Measurements from ENCODE around the gene PEX11A.

PEX11A gene

GRCh38 chr15:89666184-89666857, 24.2 kb downstream of the PEX11A start:
- Histone ChIP-seq H3K9ac (ENCODE audit: low read length) (peak overlapping the region; percentile 59), H3K79me1 (ENCODE audit: low read length) (no peaks in the 10 kb centered on the region), H3K4me1 (ENCODE audit: control insufficient read depth, low read depth, low read length) (peaks cover 3% of the 10 kb centered on the region), H3K27me3 (ENCODE audit: insufficient read depth, low read length, poor library complexity) (peaks cover 2% of the 10 kb centered on the region), H2BK15ac (replicated peaks; ENCODE audit: low read depth) (no peak overlapping the region), H2BK5ac (ENCODE audit: low read length) (no peak overlapping the region), H2AK5ac (ENCODE audit: low read length) (no peak overlapping the region), H2BK120ac (ENCODE audit: low read depth, low read length) (no peak overlapping the region), H3K4me2 (ENCODE audit: low read length) (peak overlapping the region; percentile 62), H3K23ac (ENCODE audit: low read length) (no peak overlapping the region), H3K4ac (ENCODE audit: low read depth, low read length) (no peak overlapping the region), H3K27ac (ENCODE audit: low read depth, low read length) (no peak overlapping the region), H3K36me3 (ENCODE audit: control insufficient read depth, insufficient read depth, low read length) (no peaks in the 10 kb centered on the region), H3K4me3 (ENCODE audit: low read length) (no peak overlapping the region), H4K8ac (ENCODE audit: low read depth, low read length) (no peak overlapping the region), H3K56ac (ENCODE audit: low read length) (peak overlapping the region; percentile 83), H3K79me2 (ENCODE audit: control insufficient read depth, insufficient read depth, low read length) (no peaks in the 10 kb centered on the region), H3K18ac (ENCODE audit: low read length) (peak overlapping the region; percentile 85), H4K5ac (ENCODE audit: low read length) (no peak overlapping the region)
- no CpG with 5 or more reads among the region's 8 CpGs for WGBS (ENCODE audit: extremely low coverage, insufficient coverage, low lambda C conversion rate)
- no peak for DNase-seq

DNA sequence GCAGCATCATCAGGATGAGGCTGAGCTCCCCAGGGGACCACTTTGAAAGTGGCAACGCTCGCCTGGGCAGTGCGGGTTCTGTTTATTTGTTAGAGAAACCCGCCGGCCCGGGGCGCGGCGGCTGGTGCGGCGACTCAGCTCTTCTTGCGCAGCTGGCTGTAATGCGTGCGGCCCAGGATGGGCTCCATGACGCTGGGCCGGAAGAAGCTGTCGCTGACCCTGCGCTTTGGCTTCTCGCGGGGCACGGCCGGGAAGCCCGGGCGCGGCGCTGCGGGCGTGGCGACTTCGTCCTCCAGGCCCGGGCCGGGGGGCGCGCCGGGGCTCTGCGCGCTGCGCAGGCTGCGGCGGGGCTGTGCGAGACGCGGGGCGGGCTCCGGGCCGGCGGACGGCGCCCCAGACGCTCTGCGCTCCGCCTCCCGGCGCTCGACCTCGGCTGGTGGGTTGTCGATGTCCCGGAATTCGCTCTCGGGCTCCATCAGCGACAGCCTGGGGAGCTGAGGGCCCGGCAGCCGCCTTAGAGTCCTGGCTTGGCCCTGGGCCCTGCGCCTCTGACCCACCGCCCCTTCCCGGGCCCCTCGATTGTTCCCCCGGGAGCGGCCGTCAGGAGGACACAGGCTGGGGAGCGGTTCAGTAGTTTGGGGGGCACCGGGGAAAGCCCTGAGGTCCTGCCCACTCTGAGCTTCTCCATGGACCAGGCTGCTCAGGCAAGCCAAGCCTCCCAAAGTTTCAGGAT, 24.9 kb downstream of the PEX11A start:
- no peak overlapping the region for H2AK5ac ChIP-seq (ENCODE audit: low read length)
- H2BK15ac ChIP-seq (replicated peaks; ENCODE audit: low read depth): no peak overlapping the region
- H3K18ac ChIP-seq (ENCODE audit: low read length): peak overlapping the region; percentile 85
- no peak overlapping the region for H3K27ac ChIP-seq (ENCODE audit: low read depth, low read length)
- peak overlapping the region; percentile 62 for H3K4me2 ChIP-seq (ENCODE audit: low read length)
- H2BK5ac ChIP-seq (ENCODE audit: low read length): no peak overlapping the region
- H3K4ac ChIP-seq (ENCODE audit: low read depth, low read length): peak overlapping the region; percentile 74
- no peaks in the 10 kb centered on the region for H3K79me1 ChIP-seq (ENCODE audit: low read length)
- no peak overlapping the region for H3K4me3 ChIP-seq (ENCODE audit: low read length)
- WGBS (ENCODE audit: extremely low coverage, insufficient coverage, low lambda C conversion rate): no CpG with 5 or more reads among the region's 72 CpGs
- no peak overlapping the region for H3K23ac ChIP-seq (ENCODE audit: low read length)
- peak overlapping the region; percentile 82 for H4K8ac ChIP-seq (ENCODE audit: low read depth, low read length)
- H4K5ac ChIP-seq (ENCODE audit: low read length): no peak overlapping the region
- H2BK120ac ChIP-seq (ENCODE audit: low read depth, low read length): no peak overlapping the region
- no peaks in the 10 kb centered on the region for H3K79me2 ChIP-seq (ENCODE audit: control insufficient read depth, insufficient read depth, low read length)
- H3K36me3 ChIP-seq (ENCODE audit: control insufficient read depth, insufficient read depth, low read length): no peaks in the 10 kb centered on the region
- peak overlapping the region; percentile 59 for H3K9ac ChIP-seq (ENCODE audit: low read length)
- H3K56ac ChIP-seq (ENCODE audit: low read length): peak overlapping the region; percentile 83
- H3K27me3 ChIP-seq (ENCODE audit: insufficient read depth, low read length, poor library complexity): peaks cover 2% of the 10 kb centered on the region
- peak; percentile 64 for DNase-seq
- peaks cover 3% of the 10 kb centered on the region for H3K4me1 ChIP-seq (ENCODE audit: control insufficient read depth, low read depth, low read length)

- Histone ChIP-seq H3K4me3 (ENCODE audit: low read length) (no peak overlapping the region), H2BK120ac (ENCODE audit: low read depth, low read length) (no peak overlapping the region)
- no CpG with 5 or more reads among the region's 13 CpGs for WGBS (ENCODE audit: extremely low coverage, insufficient coverage, low lambda C conversion rate)
Observed at GRCh38 chr15:89664441-89665350, 25.9 kb downstream of the PEX11A start.

DNA sequence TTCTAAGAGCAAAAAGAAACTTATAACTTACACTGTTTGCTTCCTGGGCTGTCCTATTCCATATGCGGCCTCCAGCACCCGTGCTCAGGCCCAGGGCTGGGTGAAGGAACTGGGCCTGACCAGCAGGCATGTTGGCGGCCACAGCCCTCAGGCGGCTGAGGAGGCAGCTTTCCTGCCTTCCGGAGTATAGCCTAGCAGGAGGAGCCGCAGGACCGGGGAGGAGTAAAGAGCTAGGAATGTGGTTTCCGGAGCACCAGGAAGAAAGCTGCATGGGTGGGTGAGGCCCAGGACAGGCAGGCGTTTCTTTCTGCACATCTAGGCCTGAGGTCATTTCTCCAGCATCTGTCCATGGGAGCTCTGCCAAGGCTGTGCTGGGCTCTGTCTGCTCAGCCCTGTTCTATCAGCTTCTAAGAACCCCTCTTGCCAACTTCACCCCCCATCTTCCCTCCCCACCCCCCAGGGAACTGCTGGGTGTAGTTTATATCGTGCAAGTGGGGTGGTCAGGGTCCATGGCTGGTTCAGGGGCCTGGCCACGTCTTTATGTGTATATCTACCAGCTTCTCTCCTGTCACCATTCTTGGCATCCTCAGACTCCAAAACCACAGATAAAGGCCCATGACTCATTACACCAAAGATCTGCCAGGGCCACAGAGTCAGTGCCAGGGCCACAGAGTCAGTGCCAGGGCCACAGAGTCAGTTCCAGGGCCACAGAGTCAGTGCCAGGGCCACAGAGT, 27.5 kb downstream of the PEX11A start:
- Histone ChIP-seq H2BK5ac (ENCODE audit: low read length) (no peak overlapping the region), H3K18ac (ENCODE audit: low read length) (no peak overlapping the region), H2AK5ac (ENCODE audit: low read length) (no peak overlapping the region), H2BK120ac (ENCODE audit: low read depth, low read length) (no peak overlapping the region), H4K8ac (ENCODE audit: low read depth, low read length) (no peak overlapping the region), H3K36me3 (ENCODE audit: control insufficient read depth, insufficient read depth, low read length) (no peaks in the 10 kb centered on the region), H3K23ac (ENCODE audit: low read length) (no peak overlapping the region), H3K4me3 (ENCODE audit: low read length) (no peak overlapping the region), H3K4me2 (ENCODE audit: low read length) (no peak overlapping the region), H2BK15ac (replicated peaks; ENCODE audit: low read depth) (no peak overlapping the region), H3K4me1 (ENCODE audit: control insufficient read depth, low read depth, low read length) (peaks cover 3% of the 10 kb centered on the region), H3K79me2 (ENCODE audit: control insufficient read depth, insufficient read depth, low read length) (no peaks in the 10 kb centered on the region), H3K27me3 (ENCODE audit: insufficient read depth, low read length, poor library complexity) (peaks cover 2% of the 10 kb centered on the region), H3K4ac (ENCODE audit: low read depth, low read length) (no peak overlapping the region), H3K79me1 (ENCODE audit: low read length) (no peaks in the 10 kb centered on the region), H3K27ac (ENCODE audit: low read depth, low read length) (no peak overlapping the region), H3K9ac (ENCODE audit: low read length) (no peak overlapping the region), H3K56ac (ENCODE audit: low read length) (peak overlapping the region; percentile 22), H4K5ac (ENCODE audit: low read length) (no peak overlapping the region)
- no CpG with 5 or more reads among the region's 11 CpGs for WGBS (ENCODE audit: extremely low coverage, insufficient coverage, low lambda C conversion rate)
- DNase-seq: peak; percentile 68

More at GRCh38 chr15:89664441-89665350, 25.9 kb downstream of the PEX11A start:
- Histone ChIP-seq H2BK5ac (ENCODE audit: low read length) (no peak overlapping the region), H2BK15ac (replicated peaks; ENCODE audit: low read depth) (no peak overlapping the region), H3K4me1 (ENCODE audit: control insufficient read depth, low read depth, low read length) (peaks cover 3% of the 10 kb centered on the region), H3K79me2 (ENCODE audit: control insufficient read depth, insufficient read depth, low read length) (no peaks in the 10 kb centered on the region), H3K56ac (ENCODE audit: low read length) (no peak overlapping the region), H4K8ac (ENCODE audit: low read depth, low read length) (no peak overlapping the region), H4K5ac (ENCODE audit: low read length) (no peak overlapping the region), H3K23ac (ENCODE audit: low read length) (no peak overlapping the region), H3K27ac (ENCODE audit: low read depth, low read length) (no peak overlapping the region), H3K27me3 (ENCODE audit: insufficient read depth, low read length, poor library complexity) (peaks cover 2% of the 10 kb centered on the region), H3K36me3 (ENCODE audit: control insufficient read depth, insufficient read depth, low read length) (no peaks in the 10 kb centered on the region), H2AK5ac (ENCODE audit: low read length) (no peak overlapping the region), H3K9ac (ENCODE audit: low read length) (no peak overlapping the region), H3K79me1 (ENCODE audit: low read length) (no peaks in the 10 kb centered on the region), H3K4ac (ENCODE audit: low read depth, low read length) (no peak overlapping the region), H3K18ac (ENCODE audit: low read length) (no peak overlapping the region), H3K4me2 (ENCODE audit: low read length) (no peak overlapping the region)
- no peak for DNase-seq

- Histone ChIP-seq H4K5ac (ENCODE audit: low read length) (no peak overlapping the region), H3K4ac (ENCODE audit: low read depth, low read length) (no peak overlapping the region), H3K27ac (ENCODE audit: low read depth, low read length) (no peak overlapping the region), H2BK120ac (ENCODE audit: low read depth, low read length) (no peak overlapping the region), H3K36me3 (ENCODE audit: control insufficient read depth, insufficient read depth, low read length) (no peaks in the 10 kb centered on the region), H3K18ac (ENCODE audit: low read length) (no peak overlapping the region), H3K4me1 (ENCODE audit: control insufficient read depth, low read depth, low read length) (peaks cover 2% of the 10 kb centered on the region), H3K79me2 (ENCODE audit: control insufficient read depth, insufficient read depth, low read length) (no peaks in the 10 kb centered on the region), H2BK15ac (replicated peaks; ENCODE audit: low read depth) (no peak overlapping the region), H2BK5ac (ENCODE audit: low read length) (no peak overlapping the region), H3K79me1 (ENCODE audit: low read length) (no peaks in the 10 kb centered on the region), H3K9ac (ENCODE audit: low read length) (no peak overlapping the region), H4K8ac (ENCODE audit: low read depth, low read length) (no peak overlapping the region), H3K4me2 (ENCODE audit: low read length) (no peak overlapping the region), H3K4me3 (ENCODE audit: low read length) (no peak overlapping the region), H2AK5ac (ENCODE audit: low read length) (no peak overlapping the region), H3K23ac (ENCODE audit: low read length) (no peak overlapping the region), H3K56ac (ENCODE audit: low read length) (no peak overlapping the region), H3K27me3 (ENCODE audit: insufficient read depth, low read length, poor library complexity) (peaks cover 2% of the 10 kb centered on the region)
- no peak for DNase-seq
- WGBS (ENCODE audit: extremely low coverage, insufficient coverage, low lambda C conversion rate): no CpG with 5 or more reads among the region's 2 CpGs
Observed at GRCh38 chr15:89660556-89660955, 30.0 kb downstream of the PEX11A start.

Data from mesendoderm (in vitro differentiated cells).